Neural cell (in vitro differentiated cells): Measurements from ENCODE around the gene RUSC1. TPM values are rescaled to one million over a fixed set of nuclear protein-coding genes. Genes with fewer than 3 reads are reported as not detected.

Experiments
- H2AFZ ChIP-seq: fragments of 200-600, 300-800 bp; sonication (generic), shearing (Covaris generic); 2 replicates; pipeline ENCODE4 v1.6.0; 2014; ENCODE audit warnings: low read depth, mild to moderate bottlenecking, antibody characterized with exemption, low read length, moderate library complexity
- H3F3A ChIP-seq: fragments of 200-600 bp; shearing (Covaris generic); 2 replicates; pipeline ENCODE4 v1.6.1; 2016; ENCODE audit warnings: mild to moderate bottlenecking, moderate library complexity, mixed read lengths, antibody characterized with exemption, low read length; ENCODE audit not compliant: insufficient read depth, poor library complexity, severe bottlenecking
- H3K27ac ChIP-seq: fragments of 200-600, 300-800 bp; sonication (generic), shearing (Covaris generic); 2 replicates; pipeline ENCODE4 v1.5.1; 2014; ENCODE audit warnings: mild to moderate bottlenecking, low read length, moderate library complexity
- H3K27me3 ChIP-seq: fragments of 300-800, 200-600 bp; sonication (generic), shearing (Covaris generic); 2 replicates; pipeline ENCODE4 v1.6.0; 2014; ENCODE audit warnings: mild to moderate bottlenecking, low read depth, low read length, moderate library complexity; ENCODE audit not compliant: insufficient read depth
- H3K36me3 ChIP-seq: fragments of 300-800, 200-600 bp; sonication (generic), shearing (Covaris generic); 2 replicates; pipeline ENCODE4 v1.5.1; 2014; ENCODE audit warnings: mild to moderate bottlenecking, antibody characterized with exemption, low read length, moderate library complexity; ENCODE audit not compliant: insufficient read depth
- H3K4me2 ChIP-seq: fragments of 300-800, 200-600 bp; sonication (generic), shearing (Covaris generic); 2 replicates; pipeline ENCODE4 v1.6.0; 2014; ENCODE audit warnings: mild to moderate bottlenecking, low read length
- H3K4me3 ChIP-seq: fragments of 300-800, 200-600 bp; sonication (generic), shearing (Covaris generic); 2 replicates; pipeline ENCODE4 v1.5.1; 2014; ENCODE audit warnings: mild to moderate bottlenecking, low read length, moderate library complexity
- H3K79me2 ChIP-seq: fragments of 200-600 bp; shearing (Covaris generic); replicated peaks from 2 replicates; pipeline ENCODE4 v1.6.0; 2014; ENCODE audit warnings: mild to moderate bottlenecking, low read length, moderate library complexity; ENCODE audit not compliant: insufficient read depth
- H3K9ac ChIP-seq: fragments of 300-800, 200-600 bp; sonication (generic), shearing (Covaris generic); 2 replicates; pipeline ENCODE4 v1.6.1; 2016; ENCODE audit warnings: mild to moderate bottlenecking, low read length, mixed read lengths
- H3K9me2 ChIP-seq: fragments of 200-600 bp; shearing (Covaris generic); 2 replicates; pipeline ENCODE4 v1.6.1; 2016; ENCODE audit warnings: mild to moderate bottlenecking, low read length, mixed read lengths; ENCODE audit not compliant: insufficient read depth
- H3K9me3 ChIP-seq: fragments of 200-600, 300-800 bp; sonication (generic), shearing (Covaris generic); 2 replicates; pipeline ENCODE4 v1.6.1; 2016; ENCODE audit warnings: mild to moderate bottlenecking, mixed run types, low read length, moderate library complexity, mixed read lengths
- H4K20me1 ChIP-seq: fragments of 200-600 bp; shearing (Covaris generic); 2 replicates; pipeline ENCODE4 v1.6.1; 2016; ENCODE audit warnings: mild to moderate bottlenecking, mixed run types; ENCODE audit not compliant: insufficient read depth
- CTCF ChIP-seq: fragments of 450-650 bp; IDR thresholded peaks from 2 replicates; pipeline ENCODE4 v1.5.1; 2014; ENCODE audit warnings: antibody characterized with exemption, mild to moderate bottlenecking, moderate library complexity; ENCODE audit not compliant: poor library complexity, severe bottlenecking
- EP300 ChIP-seq: fragments of 450-650 bp; conservative IDR thresholded peaks from 2 replicates; pipeline ENCODE4 v1.6.1; 2014; ENCODE audit warnings: antibody characterized with exemption, mild to moderate bottlenecking, moderate library complexity; ENCODE audit not compliant: poor library complexity, severe bottlenecking
- EZH2 ChIP-seq: fragments of 200-600, 300-800 bp; shearing (Covaris generic), sonication (generic); IDR thresholded peaks from 2 replicates; pipeline ENCODE4 v1.6.1; 2014; ENCODE audit warnings: antibody characterized with exemption, low read length, borderline replicate concordance, mild to moderate bottlenecking; ENCODE audit not compliant: insufficient read depth, poor library complexity, severe bottlenecking
- MXI1 ChIP-seq: fragments of 450-650 bp; conservative IDR thresholded peaks from 2 replicates; pipeline ENCODE4 v1.6.1; 2014; ENCODE audit warnings: antibody characterized with exemption, mild to moderate bottlenecking; ENCODE audit not compliant: poor library complexity, severe bottlenecking
- POLR2AphosphoS5 ChIP-seq: IDR thresholded peaks from 2 replicates; pipeline ENCODE4 v1.6.1; 2012
- RAD21 ChIP-seq: fragments of 450-650 bp; conservative IDR thresholded peaks from 2 replicates; pipeline ENCODE4 v1.6.1; 2014; ENCODE audit warnings: antibody characterized with exemption, mild to moderate bottlenecking, moderate library complexity
- SMC3 ChIP-seq: fragments of 450-650 bp; conservative IDR thresholded peaks from 2 replicates; pipeline ENCODE4 v1.6.1; 2014; ENCODE audit warnings: antibody characterized with exemption, mild to moderate bottlenecking, moderate library complexity; ENCODE audit not compliant: poor library complexity
- TAF1 ChIP-seq: IDR thresholded peaks from 2 replicates; pipeline ENCODE4 v1.6.1; 2012; ENCODE audit warnings: low read depth
- polyA plus RNA-seq: library from polyadenylated mRNA; depleted of rRNA; stranded (reverse); fragments of >200 nt; gene quantifications from 2 replicates; pipeline ENCODE4 v1.2.3, GENCODE V29; 2014
- TF ChIP-seq, protein P1 (sequence below): IDR thresholded peaks from 2 replicates; pipeline ENCODE4 v1.6.1; 2012; ENCODE audit warnings: borderline replicate concordance

RUSC1 gene
- polyA plus RNA-seq, 1 donor from 2014 or later, result 45.7 TPM

DNA sequence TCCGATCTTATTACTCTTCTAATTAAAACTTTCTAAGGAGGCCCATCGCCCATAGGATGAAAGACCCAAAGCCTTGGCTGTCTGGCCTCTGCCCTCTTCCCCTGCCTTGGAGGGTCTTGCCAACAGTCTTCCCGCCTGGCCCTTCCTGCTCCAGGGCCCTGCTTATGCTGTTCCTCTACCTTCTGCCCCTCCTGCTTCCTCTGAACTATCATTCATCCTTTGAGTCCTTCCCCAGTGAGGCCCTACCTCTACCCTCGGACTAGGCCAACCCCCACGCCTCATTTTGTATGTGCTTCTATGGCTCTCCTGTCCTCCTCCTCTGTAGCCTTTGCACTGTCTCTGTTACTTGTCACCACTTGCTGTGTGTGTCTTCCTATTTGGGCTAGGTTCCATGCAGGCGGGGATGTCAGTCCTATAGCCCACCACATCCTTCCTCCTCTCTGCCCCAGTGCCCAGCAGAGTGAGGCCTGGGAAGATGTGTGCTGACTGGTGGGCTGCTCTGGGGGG is 5.4 kb downstream of the RUSC1 start:
- Histone ChIP-seq H4K20me1 (peaks cover 7% of the 10 kb centered on the region), H3F3A (no peaks in the 10 kb centered on the region), H3K9ac (no peak overlapping the region), H3K36me3 (peaks cover 4% of the 10 kb centered on the region), H3K79me2 (peaks cover 15% of the 10 kb centered on the region), H3K27me3 (no peaks in the 10 kb centered on the region), H3K4me2 (no peak overlapping the region), H2AFZ (no peak overlapping the region), H3K9me2 (no peaks in the 10 kb centered on the region), H3K4me3 (no peak overlapping the region), H3K9me3 (no peaks in the 10 kb centered on the region), H3K27ac (no peak overlapping the region)
- TF ChIP-seq RAD21, result no peak
- no peak for TF ChIP-seq TAF1
- no peak for TF ChIP-seq SMC3
- no peak for TF ChIP-seq EZH2
- TF ChIP-seq POLR2AphosphoS5, result no peak
- no peak for TF ChIP-seq CTCF
- TF ChIP-seq MXI1, result no peak
- TF ChIP-seq, protein P1, sequence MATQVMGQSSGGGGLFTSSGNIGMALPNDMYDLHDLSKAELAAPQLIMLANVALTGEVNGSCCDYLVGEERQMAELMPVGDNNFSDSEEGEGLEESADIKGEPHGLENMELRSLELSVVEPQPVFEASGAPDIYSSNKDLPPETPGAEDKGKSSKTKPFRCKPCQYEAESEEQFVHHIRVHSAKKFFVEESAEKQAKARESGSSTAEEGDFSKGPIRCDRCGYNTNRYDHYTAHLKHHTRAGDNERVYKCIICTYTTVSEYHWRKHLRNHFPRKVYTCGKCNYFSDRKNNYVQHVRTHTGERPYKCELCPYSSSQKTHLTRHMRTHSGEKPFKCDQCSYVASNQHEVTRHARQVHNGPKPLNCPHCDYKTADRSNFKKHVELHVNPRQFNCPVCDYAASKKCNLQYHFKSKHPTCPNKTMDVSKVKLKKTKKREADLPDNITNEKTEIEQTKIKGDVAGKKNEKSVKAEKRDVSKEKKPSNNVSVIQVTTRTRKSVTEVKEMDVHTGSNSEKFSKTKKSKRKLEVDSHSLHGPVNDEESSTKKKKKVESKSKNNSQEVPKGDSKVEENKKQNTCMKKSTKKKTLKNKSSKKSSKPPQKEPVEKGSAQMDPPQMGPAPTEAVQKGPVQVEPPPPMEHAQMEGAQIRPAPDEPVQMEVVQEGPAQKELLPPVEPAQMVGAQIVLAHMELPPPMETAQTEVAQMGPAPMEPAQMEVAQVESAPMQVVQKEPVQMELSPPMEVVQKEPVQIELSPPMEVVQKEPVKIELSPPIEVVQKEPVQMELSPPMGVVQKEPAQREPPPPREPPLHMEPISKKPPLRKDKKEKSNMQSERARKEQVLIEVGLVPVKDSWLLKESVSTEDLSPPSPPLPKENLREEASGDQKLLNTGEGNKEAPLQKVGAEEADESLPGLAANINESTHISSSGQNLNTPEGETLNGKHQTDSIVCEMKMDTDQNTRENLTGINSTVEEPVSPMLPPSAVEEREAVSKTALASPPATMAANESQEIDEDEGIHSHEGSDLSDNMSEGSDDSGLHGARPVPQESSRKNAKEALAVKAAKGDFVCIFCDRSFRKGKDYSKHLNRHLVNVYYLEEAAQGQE, result no peak
- TF ChIP-seq EP300, result no peak

GRCh38 chr1:155326631-155327037 is 5.9 kb downstream of the RUSC1 start:
- H3F3A ChIP-seq, result no peaks in the 10 kb centered on the region
- H3K27me3 ChIP-seq, result no peaks in the 10 kb centered on the region
- H3K36me3 ChIP-seq, result peaks cover 4% of the 10 kb centered on the region
- peaks cover 7% of the 10 kb centered on the region for H4K20me1 ChIP-seq
- peaks cover 10% of the 10 kb centered on the region for H3K79me2 ChIP-seq
- H2AFZ ChIP-seq, result no peak overlapping the region
- H3K9me3 ChIP-seq, result no peaks in the 10 kb centered on the region
- H3K9ac ChIP-seq, result no peak overlapping the region
- TF ChIP-seq MXI1 (no peak), EZH2 (no peak), EP300 (no peak), POLR2AphosphoS5 (no peak), CTCF (no peak), RAD21 (no peak), TAF1 (no peak), SMC3 (no peak)
- TF ChIP-seq, protein P1, result no peak
- H3K4me3 ChIP-seq, result no peak overlapping the region
- H3K9me2 ChIP-seq, result no peaks in the 10 kb centered on the region
- H3K27ac ChIP-seq, result no peak overlapping the region
- H3K4me2 ChIP-seq, result no peak overlapping the region
